H4 (cell line): Measurements from ENCODE around the gene EXOC3L2. TPM values are rescaled to one million over a fixed set of nuclear protein-coding genes. Genes with fewer than 3 reads are reported as not detected.

ENCODE experiments used
- DNase-seq: peaks from one replicate; pipeline ENCODE4 v3.0.0-alpha.2; 2015; ENCODE audit warnings: low spot score
- total RNA-seq: library from RNA; depleted of rRNA; stranded (reverse); fragments of >200 nt; shearing (Covaris generic); gene quantifications from 2 replicates; pipeline ENCODE4 v1.2.3, GENCODE V29; 2014

EXOC3L2 gene
- total RNA-seq, 1 experiment from 2014 or later = not detected

- DNase-seq = no peak
Measured at GRCh38 chr19:45180936-45181335, 64.3 kb downstream of the EXOC3L2 start.

GRCh38 chr19:45179892-45180370 is 65.3 kb downstream of the EXOC3L2 start:
- DNase-seq = no peak

GRCh38 chr19:45179072-45179891 is 65.9 kb downstream of the EXOC3L2 start:
- no peak for DNase-seq

DNA sequence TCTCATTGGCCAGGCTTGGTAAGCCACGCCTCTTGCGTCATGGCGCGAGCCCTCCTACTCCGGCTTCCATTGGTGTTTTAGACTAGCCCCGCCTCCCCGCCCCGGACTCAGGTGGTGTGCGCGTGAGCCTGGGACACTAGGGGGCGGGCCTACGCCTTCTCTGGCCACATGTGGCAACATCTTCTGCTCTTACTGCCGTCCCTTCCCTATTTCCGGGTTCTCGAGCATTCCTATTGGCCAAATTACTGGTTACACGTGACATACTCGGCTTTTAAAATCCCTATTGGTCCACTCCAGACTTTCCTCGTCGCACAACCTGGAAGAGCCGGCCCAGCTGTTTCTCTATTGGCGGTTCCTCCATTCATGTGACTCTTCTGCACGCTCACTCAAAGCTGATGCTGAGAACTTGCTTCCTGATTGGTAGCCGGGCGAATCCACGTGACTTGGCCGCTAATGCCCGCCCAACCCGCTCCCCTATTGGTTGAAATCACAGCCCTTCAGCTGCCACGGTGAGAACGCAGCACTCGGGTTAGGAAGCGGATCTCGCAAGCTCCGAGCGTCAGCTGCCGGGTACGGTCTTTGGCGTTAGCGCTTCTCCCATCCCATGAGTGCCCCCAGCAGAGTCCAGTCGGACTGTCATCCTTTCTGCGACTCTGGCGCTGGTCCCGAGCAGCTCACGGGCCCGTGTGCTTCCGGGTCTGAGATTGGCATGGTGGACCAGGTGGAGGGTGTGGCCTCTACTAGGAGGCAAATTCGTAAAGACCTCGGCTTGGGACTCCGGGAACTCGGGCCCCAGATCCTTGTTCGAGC is 66.7 kb downstream of the EXOC3L2 start, which contains the start of gene BLOC1S3:
TSS of gene BLOC1S3 (plus strand) at position 523 of the 810 bp plus-strand sequence. CDS start 513 bp downstream, outside the sequence.
- DNase-seq = peak; percentile 98

DNA sequence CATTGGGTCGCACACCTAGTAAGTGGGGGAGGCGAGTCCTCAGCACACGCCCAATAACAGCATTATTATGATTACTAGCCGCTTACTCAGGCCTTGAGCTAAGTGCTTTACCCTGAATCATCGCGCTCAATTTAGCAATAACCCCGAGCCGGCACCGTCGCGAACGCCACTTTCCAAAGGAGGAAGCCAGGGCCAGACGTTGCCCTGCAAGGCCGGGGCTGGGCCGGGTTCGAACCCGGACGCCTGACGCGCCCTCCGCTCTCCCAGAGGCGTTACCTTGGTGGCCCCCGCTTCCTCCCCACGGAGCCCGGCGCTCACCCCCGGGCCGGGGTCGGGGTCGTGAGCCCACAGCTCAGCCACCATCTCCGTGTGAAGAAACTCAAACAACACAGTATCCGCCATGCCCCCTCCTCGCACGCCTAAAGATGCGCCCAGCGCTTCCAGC is 67.4 kb downstream of the EXOC3L2 start, which contains the start of gene TRAPPC6A:
TSS of gene TRAPPC6A (minus strand) at position 421 of the 445 bp plus-strand sequence. CDS start at position 402, 19 bp downstream.
- no peak for DNase-seq

DNA sequence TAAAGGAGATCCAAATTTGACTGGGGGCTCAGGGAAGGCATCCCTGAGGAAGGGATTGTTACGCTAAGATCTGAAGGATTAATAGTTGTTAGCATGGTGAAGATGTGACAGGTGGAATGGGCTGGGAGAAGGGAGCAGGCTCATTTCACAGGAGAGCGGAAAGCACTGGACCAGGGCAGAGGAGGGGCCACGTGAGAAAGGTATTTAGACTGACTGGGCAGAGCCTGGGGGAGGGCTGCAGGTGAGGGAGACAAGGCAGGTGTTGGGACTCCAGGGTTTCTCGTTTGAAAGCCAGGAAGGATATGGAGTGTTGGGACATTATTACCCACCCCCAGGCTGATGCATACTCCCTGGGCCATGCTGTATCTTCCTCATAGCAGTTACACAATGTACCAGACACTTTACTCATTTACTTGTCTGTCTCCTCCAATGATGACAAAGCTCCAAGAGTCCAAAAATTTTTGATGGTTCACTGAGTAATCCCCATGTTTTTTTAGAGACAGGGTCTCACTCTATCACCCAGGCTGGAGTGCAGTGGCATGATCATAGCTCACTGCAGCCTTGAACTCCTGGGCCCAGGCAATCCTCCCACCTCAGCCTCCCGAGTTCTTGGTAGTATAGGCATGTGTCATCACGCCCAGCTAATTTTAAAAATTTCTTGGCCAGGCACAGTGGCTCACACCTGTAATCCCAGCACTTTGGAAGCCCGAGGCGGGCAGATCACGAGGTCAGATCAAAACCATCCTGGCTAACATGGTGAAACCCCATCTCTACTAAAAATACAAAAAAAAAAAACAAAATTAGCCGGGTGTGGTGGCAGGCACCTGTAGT is 69.5 kb downstream of the EXOC3L2 start:
- DNase-seq = no peak

- peak; percentile 81 for DNase-seq
Measured at GRCh38 chr19:45173816-45174215, 71.4 kb downstream of the EXOC3L2 start.

DNA sequence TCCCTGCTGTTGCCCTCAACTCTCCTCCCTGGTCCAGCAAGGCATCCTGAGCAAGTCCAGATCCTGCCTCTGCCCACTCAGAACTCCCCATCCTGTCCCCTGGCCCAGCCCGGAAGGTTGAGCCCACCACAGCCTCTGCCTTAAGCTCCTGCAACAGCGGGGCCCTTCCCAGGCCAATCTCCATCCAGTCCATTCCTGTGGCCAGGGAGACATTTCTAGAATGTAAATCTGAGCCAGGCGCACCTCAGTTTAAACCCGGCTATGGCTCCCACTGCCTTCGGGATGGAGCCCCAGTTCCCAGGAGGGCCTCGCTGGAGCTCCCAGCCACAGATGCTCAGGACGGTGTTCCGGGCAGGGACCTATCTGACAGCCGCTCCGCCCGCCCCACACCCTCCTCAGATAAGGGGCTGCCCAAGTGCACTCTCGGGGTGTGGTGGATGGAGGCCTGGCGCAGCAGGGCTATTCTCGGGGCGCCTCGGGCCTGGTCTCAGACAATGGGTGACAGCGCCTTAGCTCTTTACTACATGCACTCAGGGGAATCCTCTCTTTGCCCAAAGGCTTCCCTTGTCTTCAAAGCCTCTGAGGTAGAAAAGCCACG is 72.5 kb downstream of the EXOC3L2 start:
- DNase-seq = no peak

DNA sequence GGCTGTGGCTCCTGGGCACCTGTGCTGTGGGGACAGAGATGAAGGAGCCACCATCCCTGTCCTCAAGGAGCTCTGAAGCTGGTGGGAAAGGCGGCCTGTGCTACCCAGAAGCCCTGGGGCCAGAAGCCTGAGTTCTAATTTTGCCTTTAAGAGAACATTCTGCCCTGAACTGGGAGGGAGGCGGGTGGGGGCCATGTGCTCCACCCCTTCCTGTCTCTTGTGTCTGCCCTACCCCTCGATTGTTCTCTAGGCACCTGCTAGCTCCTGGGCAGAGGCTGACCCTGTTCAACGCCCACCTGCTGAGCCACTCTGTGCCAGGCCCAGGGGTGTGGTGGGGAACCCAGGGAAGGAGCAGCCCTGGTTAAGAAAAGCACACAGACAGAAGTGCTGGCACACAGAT is 73.0 kb downstream of the EXOC3L2 start:
- DNase-seq = no peak

- no peak for DNase-seq
Measured at GRCh38 chr19:45171211-45171623, 74.0 kb downstream of the EXOC3L2 start.

DNA sequence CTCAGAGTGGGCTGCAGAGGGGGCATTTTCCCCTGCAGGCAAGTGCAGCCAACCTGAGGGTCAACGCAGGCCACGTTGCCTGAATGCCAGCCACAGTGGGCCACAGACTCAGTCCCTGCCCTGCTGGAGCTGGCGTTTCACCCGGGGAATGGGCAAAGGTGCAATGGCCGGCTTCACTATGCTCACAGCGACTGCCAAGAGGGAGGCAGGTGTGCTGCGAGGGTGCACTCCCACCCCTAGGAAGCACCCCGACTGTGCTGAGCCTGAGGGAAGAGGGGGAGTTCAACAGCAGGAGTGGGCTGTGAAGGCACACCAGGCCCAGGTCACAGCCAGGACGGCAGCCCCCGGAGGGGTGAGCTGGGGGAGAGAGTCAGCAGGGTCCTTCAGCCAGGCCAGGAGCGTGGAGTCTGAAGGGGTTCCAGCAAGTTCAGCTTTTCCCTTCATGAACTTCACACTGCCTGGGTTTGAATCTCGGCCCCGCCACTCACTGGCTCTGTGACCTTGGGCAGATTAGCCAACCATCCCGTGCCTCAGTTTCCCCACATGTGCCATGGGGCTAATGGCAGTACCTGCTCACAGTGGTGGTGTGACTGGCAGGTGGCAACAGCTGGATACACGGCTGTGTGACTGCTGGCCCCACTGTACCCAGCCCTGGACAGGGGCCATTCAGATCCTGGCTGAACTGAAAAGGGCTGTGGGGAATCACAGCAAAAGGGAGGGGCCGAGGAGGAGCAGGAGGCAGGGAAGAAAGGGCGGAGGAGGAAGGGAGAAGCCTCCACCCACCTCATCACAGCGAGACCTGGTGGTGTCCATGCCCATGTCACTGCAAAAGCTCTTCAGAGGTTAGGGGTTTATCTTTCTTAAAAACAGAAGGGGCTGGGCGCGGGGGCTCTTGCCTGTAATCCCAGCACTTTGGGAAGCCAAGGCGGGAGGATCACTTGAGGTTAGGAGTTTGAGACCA is 74.8 kb downstream of the EXOC3L2 start:
- no peak for DNase-seq

DNA sequence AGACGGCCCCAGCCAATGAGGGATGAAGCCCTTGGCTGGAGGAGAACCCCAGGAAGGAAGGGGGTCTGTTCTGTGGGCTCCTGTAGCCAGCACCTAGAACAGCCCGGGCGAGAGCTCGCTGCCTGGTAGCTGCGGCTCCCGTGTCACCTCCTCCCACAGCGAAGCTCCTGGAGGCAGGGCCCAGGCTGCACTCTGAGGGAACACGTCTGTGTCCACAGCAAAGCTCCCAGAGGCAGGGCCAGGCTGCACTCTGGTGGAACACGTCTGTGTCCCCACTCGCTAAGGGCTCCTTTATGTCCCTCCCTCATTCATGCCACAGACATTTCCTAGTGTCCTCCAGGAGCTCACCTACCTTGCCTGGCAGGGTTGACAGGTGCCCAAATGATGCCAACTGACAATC is 75.6 kb downstream of the EXOC3L2 start:
- no peak for DNase-seq

DNA sequence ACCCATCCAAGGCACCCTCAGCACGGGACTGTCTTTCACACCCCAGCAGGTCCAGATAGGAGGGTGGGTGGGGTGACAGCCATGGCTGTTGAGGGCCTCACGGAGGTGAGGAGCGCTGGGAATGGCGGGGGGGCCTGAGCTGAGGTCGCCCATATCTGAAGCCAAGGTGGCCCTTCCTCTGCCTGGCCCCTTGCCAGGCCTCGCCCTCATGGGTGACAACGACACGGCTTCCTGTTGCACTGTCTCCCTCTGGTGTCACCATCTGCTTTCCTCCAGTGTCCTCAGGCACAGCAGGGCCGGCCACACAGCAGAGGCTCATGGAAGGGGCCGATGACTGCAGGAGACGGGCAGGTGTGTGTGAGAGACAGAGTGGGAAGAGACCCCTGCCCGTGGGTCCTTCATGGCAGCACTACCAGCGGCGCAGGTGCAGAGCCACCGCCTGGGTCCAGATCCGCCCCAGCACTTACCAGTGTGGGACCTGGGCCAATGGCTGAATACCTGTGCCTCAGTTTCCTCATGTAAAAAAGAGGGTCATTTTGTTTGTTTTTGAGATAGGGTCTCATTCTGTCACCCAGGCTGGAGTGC is 76.3 kb downstream of the EXOC3L2 start:
- no peak for DNase-seq

DNA sequence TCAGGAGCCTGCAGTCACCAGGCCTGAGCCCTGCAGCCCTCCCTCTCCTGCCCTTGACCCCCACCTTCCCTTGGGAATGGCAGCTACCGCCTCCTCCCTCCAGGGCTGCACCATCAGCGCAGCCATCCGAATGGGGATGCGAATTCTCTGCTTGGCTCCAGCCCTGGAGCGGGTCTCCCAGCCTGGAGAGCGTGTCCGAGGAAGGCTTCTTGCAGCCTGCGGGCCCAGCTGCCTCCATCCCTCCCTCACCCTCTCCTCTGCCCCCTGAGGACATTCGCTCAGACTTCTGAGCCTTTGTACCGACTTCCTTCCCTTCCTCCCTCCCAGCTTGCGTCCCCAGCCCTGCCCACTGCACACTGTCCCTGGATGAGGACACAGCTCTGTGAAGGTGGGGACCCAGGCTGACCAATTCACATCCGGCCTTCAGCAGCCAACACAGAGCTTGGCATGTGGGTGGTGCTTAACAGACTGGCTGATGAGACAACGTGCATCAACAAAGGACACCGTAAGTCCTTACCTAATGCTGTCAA is 78.4 kb downstream of the EXOC3L2 start:
- DNase-seq = no peak

- DNase-seq = peak; percentile 32
Measured at GRCh38 chr19:45164577-45165335, 80.5 kb downstream of the EXOC3L2 start.

GRCh38 chr19:45163751-45164460 is 81.3 kb downstream of the EXOC3L2 start:
- no peak for DNase-seq

DNA sequence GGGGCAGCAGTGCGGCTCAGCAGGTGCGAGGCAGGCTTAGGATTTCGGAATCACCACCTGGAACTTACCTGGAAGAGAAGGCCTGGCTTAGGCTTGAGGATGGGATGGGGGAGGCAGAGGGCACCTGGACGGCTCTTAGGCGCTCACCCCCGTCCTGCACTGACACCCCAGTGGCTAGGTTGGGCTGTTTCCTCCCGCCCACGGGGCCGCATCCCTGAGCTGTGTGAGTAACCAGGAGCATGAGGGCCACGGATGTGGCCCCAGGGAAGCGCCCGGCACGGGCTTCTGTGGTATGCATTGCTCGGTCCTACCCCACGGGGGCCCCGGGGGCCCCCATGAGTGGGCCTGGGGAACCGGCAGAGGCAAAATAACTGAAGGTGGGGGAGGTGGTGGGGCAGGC is 82.1 kb downstream of the EXOC3L2 start:
- no peak for DNase-seq
